Progenitor cell of endocrine pancreas (in vitro differentiated cells): Measurements from ENCODE around the gene BMPER. TPM values are rescaled to one million over a fixed set of nuclear protein-coding genes. Genes with fewer than 3 reads are reported as not detected.

Source experiments
- DNase-seq: peaks from one replicate; pipeline ENCODE4 v3.0.0; 2021; ENCODE audit warnings: low spot score; ENCODE audit not compliant: unreplicated experiment
- H3K27ac Mint-ChIP-seq: 2 replicates; pipeline ENCODE4 v1.8.0; 2021; ENCODE audit warnings: mild to moderate bottlenecking, moderate library complexity, mixed read lengths
- H3K27me3 Mint-ChIP-seq: 2 replicates; pipeline ENCODE4 v1.8.0; 2021; ENCODE audit warnings: mixed read lengths
- H3K36me3 Mint-ChIP-seq: 2 replicates; pipeline ENCODE4 v1.8.0; 2022; ENCODE audit warnings: mixed read lengths; ENCODE audit not compliant: insufficient read depth
- H3K4me1 Mint-ChIP-seq: 2 replicates; pipeline ENCODE4 v1.8.0; 2021; ENCODE audit warnings: low read depth, mixed read lengths
- H3K4me3 Mint-ChIP-seq: 2 replicates; pipeline ENCODE4 v1.8.0; 2021; ENCODE audit warnings: low read depth, mild to moderate bottlenecking, moderate library complexity, mixed read lengths
- H3K9me3 Mint-ChIP-seq: 2 replicates; pipeline ENCODE4 v1.8.0; 2021; ENCODE audit warnings: low read depth, mixed read lengths
- CTCF ChIP-seq: fragments of 200-600 bp; sonication (generic); IDR thresholded peaks from one replicate; pipeline ENCODE4 v1.5.0; 2021; ENCODE audit warnings: antibody characterized with exemption, mild to moderate bottlenecking; ENCODE audit not compliant: unreplicated experiment
- total RNA-seq: library from RNA; stranded (reverse); gene quantifications from 2 replicates; pipeline ENCODE4 v1.2.1, GENCODE V29; 2021

The BMPER gene
- total RNA-seq, 1 donor from 2014 or later, result 0.36 TPM

GRCh38 chr7:34077168-34077567 is 171.8 kb downstream of the BMPER start:
- H3K27me3 Mint-ChIP-seq, result no peaks in the 10 kb centered on the region
- H3K9me3 Mint-ChIP-seq, result no peaks in the 10 kb centered on the region
- no peak for TF ChIP-seq CTCF
- DNase-seq, result no peak
- no peak overlapping the region for H3K27ac Mint-ChIP-seq
- no peaks in the 10 kb centered on the region for H3K4me1 Mint-ChIP-seq
- H3K4me3 Mint-ChIP-seq, result no peak overlapping the region
- no peaks in the 10 kb centered on the region for H3K36me3 Mint-ChIP-seq

GRCh38 chr7:34078864-34079263 is 173.5 kb downstream of the BMPER start:
- no peaks in the 10 kb centered on the region for H3K4me1 Mint-ChIP-seq
- H3K27ac Mint-ChIP-seq, result no peak overlapping the region
- no peak for DNase-seq
- no peak for TF ChIP-seq CTCF
- H3K36me3 Mint-ChIP-seq, result no peaks in the 10 kb centered on the region
- H3K27me3 Mint-ChIP-seq, result no peaks in the 10 kb centered on the region
- no peak overlapping the region for H3K4me3 Mint-ChIP-seq
- no peaks in the 10 kb centered on the region for H3K9me3 Mint-ChIP-seq

GRCh38 chr7:34080513-34080912 is 175.2 kb downstream of the BMPER start:
- Mint-ChIP-seq H3K4me3 (no peak overlapping the region), H3K9me3 (no peaks in the 10 kb centered on the region), H3K27me3 (no peaks in the 10 kb centered on the region), H3K36me3 (no peaks in the 10 kb centered on the region), H3K4me1 (no peaks in the 10 kb centered on the region), H3K27ac (no peak overlapping the region)
- no peak for DNase-seq
- TF ChIP-seq CTCF, result no peak

- no peak for DNase-seq
- no peaks in the 10 kb centered on the region for H3K27me3 Mint-ChIP-seq
- no peaks in the 10 kb centered on the region for H3K36me3 Mint-ChIP-seq
- H3K27ac Mint-ChIP-seq, result no peak overlapping the region
- no peak for TF ChIP-seq CTCF
- H3K4me3 Mint-ChIP-seq, result no peak overlapping the region
- H3K9me3 Mint-ChIP-seq, result no peaks in the 10 kb centered on the region
- H3K4me1 Mint-ChIP-seq, result no peaks in the 10 kb centered on the region
Measured at GRCh38 chr7:34081935-34082334, 176.6 kb downstream of the BMPER start.

- H3K4me3 Mint-ChIP-seq, result no peak overlapping the region
- H3K27me3 Mint-ChIP-seq, result no peaks in the 10 kb centered on the region
- H3K9me3 Mint-ChIP-seq, result no peaks in the 10 kb centered on the region
- DNase-seq, result no peak
- H3K27ac Mint-ChIP-seq, result no peak overlapping the region
- H3K4me1 Mint-ChIP-seq, result no peaks in the 10 kb centered on the region
- no peaks in the 10 kb centered on the region for H3K36me3 Mint-ChIP-seq
- no peak for TF ChIP-seq CTCF
Measured at GRCh38 chr7:34083440-34083839, 178.1 kb downstream of the BMPER start.
